Body of pancreas (tissue), 4 donors: ENCODE measurements around the gene DNAH1. TPM values are rescaled to one million over a fixed set of nuclear protein-coding genes. Genes with fewer than 3 reads are reported as not detected.

Experiments
- ATAC-seq: fragments of 150-250 bp; one replicate; pipeline ENCODE4 v1.9.1; 2016
- DNase-seq, 4 donors: peaks; one replicate each; pipeline ENCODE4 v3.0.0-alpha.2; 2019
- H3K27ac ChIP-seq, 4 donors: fragments of 200-600 bp; sonication (generic); 1 replicate in 3 of 4; 2 replicates in 1 of 4; pipeline versions ENCODE4 v1.5.1 to v1.6.1; 2016 to 2019; ENCODE audit warnings: mild to moderate bottlenecking in 1 of 4, mixed read lengths in 1 of 4, moderate library complexity in 1 of 4
- H3K27me3 ChIP-seq, 2 donors: fragments of 200-600 bp; sonication (generic); one replicate each; pipeline ENCODE4 v1.6.0; 2016; ENCODE audit warnings: mild to moderate bottlenecking in 1 of 2
- H3K36me3 ChIP-seq, 2 donors: fragments of 200-600 bp; sonication (generic); replicated peaks in 1 of 2; 2 replicates each; pipeline ENCODE4 v1.5.1; 2016; ENCODE audit warnings: low read depth in 2 of 2; ENCODE audit not compliant: insufficient read depth in 1 of 2
- H3K4me1 ChIP-seq: fragments of 200-600 bp; sonication (generic); one replicate; pipeline ENCODE4 v1.6.0; 2016
- H3K4me3 ChIP-seq, 2 donors: fragments of 200-600 bp; sonication (generic); 1 replicate in 1 of 2; 2 replicates in 1 of 2; pipeline ENCODE4 v1.5.1; 2016 to 2019
- H3K9me3 ChIP-seq, 3 donors: fragments of 200-600 bp; sonication (generic); 1 replicate in 2 of 3; 2 replicates in 1 of 3; pipeline ENCODE4 v1.5.1; 2016
- POLR2A ChIP-seq, 3 donors: fragments of 450-650 bp; IDR thresholded peaks; one replicate each; pipeline ENCODE4 v1.6.1; 2016; ENCODE audit warnings: antibody characterized with exemption in 3 of 3, mild to moderate bottlenecking in 2 of 3
- WGBS, 2 donors: methylation state at CpG; one replicate each; pipeline ENCODE4 v1.1.5; 2017; 5-methylcytosine and 5-hydroxymethylcytosine counted together
- intact Hi-C: fragments of 100-400 bp; cut with DNase I; formaldehyde crosslinking; loops from one replicate; pipeline ENCODE4 v1.15.1; 2023
- total RNA-seq, 2 donors: library from RNA; depleted of rRNA; stranded (reverse); fragments of >200 nt; gene quantifications; one replicate each; pipeline ENCODE4 v1.1.0, GENCODE V29; 2016
- TF ChIP-seq, protein P1 (sequence below), 7 experiments: fragments of 450-650 bp in 4 of 7; fragments of 200-600 bp in 3 of 7; sonication (generic) in 3 of 7; IDR thresholded peaks; one replicate each; pipeline ENCODE4 v1.5.1; 2016 to 2019; ENCODE audit warnings: antibody characterized with exemption in 7 of 7

DNAH1 gene
- total RNA-seq, 2 donors from 2014 or later, result 6.0 to 14.8 TPM

DNA sequence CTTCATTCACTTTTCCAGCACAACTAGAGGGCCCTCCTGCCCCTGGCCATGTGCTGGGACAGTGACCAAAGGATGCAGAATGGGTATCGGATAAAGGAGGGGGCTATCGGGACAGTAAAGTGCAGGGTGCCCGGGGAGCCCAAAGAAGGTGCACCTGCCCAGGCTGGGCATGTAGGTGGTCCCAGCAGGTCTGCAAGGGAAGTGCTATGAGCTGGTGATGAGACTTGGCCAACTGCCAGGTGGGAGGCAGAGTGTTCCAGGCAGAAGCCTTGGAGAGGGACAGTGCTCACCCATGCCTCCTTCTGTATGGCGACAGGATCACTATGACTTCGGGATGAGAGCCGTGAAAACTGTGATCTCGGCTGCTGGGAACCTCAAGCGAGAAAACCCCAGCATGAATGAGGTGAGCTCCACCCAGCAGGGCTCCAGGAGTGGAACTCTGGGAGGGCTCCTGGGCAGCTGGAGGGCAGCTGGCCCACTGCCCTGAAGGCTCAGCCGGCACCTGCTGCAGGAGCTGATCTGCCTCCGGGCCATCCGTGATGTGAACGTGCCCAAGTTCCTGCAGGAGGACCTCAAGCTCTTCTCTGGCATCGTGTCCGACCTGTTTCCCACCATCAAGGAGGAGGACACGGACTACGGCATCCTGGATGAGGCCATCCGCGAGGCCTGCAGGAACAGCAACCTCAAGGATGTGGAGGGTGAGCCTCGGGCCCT, 48.4 kb downstream of the DNAH1 start:
- Histone ChIP-seq H3K4me1 (no peaks in the 10 kb centered on the region), H3K9me3 (no peaks in the 10 kb centered on the region), H3K27ac (no peak overlapping the region), H3K27me3 (no peaks in the 10 kb centered on the region), H3K36me3 (peaks cover 0 to 5% of the 10 kb centered on the region in 2 donors), H3K4me3 (no peak overlapping the region)
- ATAC-seq (no peak), DNase-seq (no peak)
- 87 to 91% methylated on average over 14 to 19 of the region's 19 CpGs for WGBS, 2 donors
- TF ChIP-seq, protein P1, sequence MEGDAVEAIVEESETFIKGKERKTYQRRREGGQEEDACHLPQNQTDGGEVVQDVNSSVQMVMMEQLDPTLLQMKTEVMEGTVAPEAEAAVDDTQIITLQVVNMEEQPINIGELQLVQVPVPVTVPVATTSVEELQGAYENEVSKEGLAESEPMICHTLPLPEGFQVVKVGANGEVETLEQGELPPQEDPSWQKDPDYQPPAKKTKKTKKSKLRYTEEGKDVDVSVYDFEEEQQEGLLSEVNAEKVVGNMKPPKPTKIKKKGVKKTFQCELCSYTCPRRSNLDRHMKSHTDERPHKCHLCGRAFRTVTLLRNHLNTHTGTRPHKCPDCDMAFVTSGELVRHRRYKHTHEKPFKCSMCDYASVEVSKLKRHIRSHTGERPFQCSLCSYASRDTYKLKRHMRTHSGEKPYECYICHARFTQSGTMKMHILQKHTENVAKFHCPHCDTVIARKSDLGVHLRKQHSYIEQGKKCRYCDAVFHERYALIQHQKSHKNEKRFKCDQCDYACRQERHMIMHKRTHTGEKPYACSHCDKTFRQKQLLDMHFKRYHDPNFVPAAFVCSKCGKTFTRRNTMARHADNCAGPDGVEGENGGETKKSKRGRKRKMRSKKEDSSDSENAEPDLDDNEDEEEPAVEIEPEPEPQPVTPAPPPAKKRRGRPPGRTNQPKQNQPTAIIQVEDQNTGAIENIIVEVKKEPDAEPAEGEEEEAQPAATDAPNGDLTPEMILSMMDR (IDR thresholded peaks at IDR 0.05), result no peak
- no peak for TF ChIP-seq POLR2A (IDR thresholded peaks at IDR 0.05)
- intact Hi-C loops, result no loop called here

DNA sequence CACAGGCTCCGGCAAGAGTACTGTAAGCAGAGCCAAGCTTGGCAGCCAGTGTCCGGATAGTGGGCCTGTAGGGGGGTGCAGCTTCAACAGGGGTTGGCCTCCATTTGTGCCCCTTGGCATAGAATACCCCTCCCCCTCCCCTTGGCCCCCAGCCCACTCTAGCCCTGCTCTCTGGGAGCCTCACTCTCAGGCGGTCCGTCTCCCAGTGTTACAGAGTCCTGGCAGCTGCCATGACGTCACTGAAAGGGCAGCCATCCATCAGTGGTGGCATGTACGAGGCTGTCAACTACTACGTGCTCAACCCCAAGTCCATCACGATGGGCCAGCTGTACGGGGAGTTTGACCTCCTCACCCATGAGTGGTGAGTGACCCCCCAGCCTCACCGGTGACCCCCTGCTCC, 50.4 kb downstream of the DNAH1 start:
- no peak overlapping the region for H3K4me3 ChIP-seq
- no peak overlapping the region for H3K27ac ChIP-seq
- DNase-seq (no peak), ATAC-seq (no peak)
- intact Hi-C loops, result no loop called here
- TF ChIP-seq, protein P1 (IDR thresholded peaks at IDR 0.05), result no peak
- no peak for TF ChIP-seq POLR2A (IDR thresholded peaks at IDR 0.05)
- no peaks in the 10 kb centered on the region for H3K27me3 ChIP-seq
- 84 to 91% methylated on average over 6 to 10 of the region's 10 CpGs for WGBS, 2 donors
- H3K9me3 ChIP-seq, result no peaks in the 10 kb centered on the region
- H3K36me3 ChIP-seq, result peaks cover 0 to 3% of the 10 kb centered on the region in 2 donors
- no peaks in the 10 kb centered on the region for H3K4me1 ChIP-seq

DNA sequence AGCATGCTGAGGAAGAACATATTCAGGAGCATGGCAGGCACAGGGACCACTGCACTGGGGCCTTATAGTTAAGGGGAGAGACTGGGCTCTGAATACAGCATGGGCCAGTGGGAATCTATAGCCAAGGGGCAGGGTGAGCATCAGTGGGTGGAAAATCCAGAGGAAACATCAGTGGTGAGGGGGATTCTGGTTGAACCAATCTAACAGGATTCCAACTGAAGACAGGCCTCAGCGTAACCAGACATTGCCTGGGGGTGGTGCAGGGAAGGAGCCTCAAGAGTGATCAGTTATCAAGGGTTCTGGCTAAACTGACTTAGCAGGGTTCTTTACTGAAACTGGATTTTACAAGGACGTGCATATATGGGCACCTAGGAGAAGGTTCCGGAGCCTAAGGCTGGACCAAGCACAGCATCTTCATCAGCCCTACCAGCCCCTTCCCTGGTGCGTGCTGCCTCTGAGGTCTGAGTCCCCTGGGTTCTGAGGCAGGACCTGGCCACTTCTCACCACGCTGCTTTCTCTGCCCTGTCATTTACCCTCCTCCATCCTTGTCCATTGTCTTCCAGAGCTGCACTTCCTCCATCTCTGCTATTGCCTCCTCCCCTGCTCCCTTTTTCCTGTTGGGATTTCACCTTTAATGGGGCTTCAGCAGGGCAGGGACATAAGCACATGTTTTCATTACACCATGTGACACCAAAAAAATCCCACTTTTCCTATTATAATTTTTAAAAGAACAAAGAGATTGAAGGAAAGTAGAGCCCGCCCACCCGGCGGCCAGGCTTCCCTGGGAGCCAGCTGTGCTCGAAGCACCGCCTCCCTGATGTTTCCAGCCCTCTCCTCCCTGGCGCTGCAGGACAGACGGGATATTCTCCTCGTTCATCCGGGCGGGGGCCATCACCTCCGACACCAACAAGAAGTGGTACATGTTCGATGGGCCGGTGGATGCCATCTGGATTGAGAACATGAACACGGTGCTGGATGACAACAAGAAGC, 52.1 kb downstream of the DNAH1 start:
- Histone ChIP-seq H3K27ac (no peak overlapping the region), H3K36me3 (peaks cover 0 to 3% of the 10 kb centered on the region in 2 donors), H3K4me1 (no peaks in the 10 kb centered on the region), H3K4me3 (no peak overlapping the region), H3K27me3 (no peaks in the 10 kb centered on the region), H3K9me3 (no peaks in the 10 kb centered on the region)
- intact Hi-C loops, result no loop called here
- DNase-seq, result no peak
- 78 to 84% methylated on average over 18 to 19 of the region's 19 CpGs for WGBS, 2 donors
- no peak for TF ChIP-seq POLR2A (IDR thresholded peaks at IDR 0.05)
- TF ChIP-seq, protein P1 (IDR thresholded peaks at IDR 0.05), result no peak
- ATAC-seq, result no peak

DNA sequence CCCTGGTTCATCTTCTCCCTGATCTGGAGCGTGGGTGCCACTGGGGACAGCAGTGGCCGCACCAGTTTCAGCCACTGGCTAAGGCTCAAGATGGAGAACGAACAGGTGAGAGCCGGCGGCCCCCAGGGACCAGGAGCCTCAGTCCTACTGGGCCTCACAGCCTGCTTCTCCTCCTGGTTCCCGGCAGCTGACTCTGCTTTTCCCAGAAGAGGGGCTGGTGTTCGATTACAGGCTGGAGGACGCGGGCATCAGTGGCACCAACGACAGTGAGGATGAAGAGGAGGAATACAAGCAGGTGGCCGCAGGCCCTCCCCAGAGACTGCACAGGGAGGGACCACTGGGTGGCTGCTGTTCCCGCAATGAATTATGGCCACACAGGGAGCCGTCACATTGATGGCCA, 54.4 kb downstream of the DNAH1 start:
- 80 to 93% methylated on average over 1 to 13 of the region's 13 CpGs for WGBS, 2 donors
- ATAC-seq (no peak), DNase-seq (no peak)
- Histone ChIP-seq H3K4me1 (no peaks in the 10 kb centered on the region), H3K27ac (no peak overlapping the region), H3K4me3 (no peak overlapping the region), H3K36me3 (peaks cover 0 to 3% of the 10 kb centered on the region in 2 donors), H3K27me3 (no peaks in the 10 kb centered on the region), H3K9me3 (no peaks in the 10 kb centered on the region)
- intact Hi-C loops, result no loop called here
- TF ChIP-seq, protein P1 (IDR thresholded peaks at IDR 0.05), result no peak
- TF ChIP-seq POLR2A (IDR thresholded peaks at IDR 0.05), result no peak
